H1 (cell line): ENCODE results near the gene PRRT4. TPM values are rescaled to one million over a fixed set of nuclear protein-coding genes. Genes with fewer than 3 reads are reported as not detected.

ENCODE experiments used
- BRCA1 ChIP-seq: IDR thresholded peaks from 2 replicates; pipeline ENCODE4 v1.6.1; 2012; ENCODE audit warnings: low read depth, low read length, improper control_type of control experiment
- CTBP2 ChIP-seq: IDR thresholded peaks from 2 replicates; pipeline ENCODE4 v1.7.0; 2011; ENCODE audit warnings: borderline replicate concordance, mild to moderate bottlenecking, moderate library complexity, mixed read lengths, low read length; ENCODE audit not compliant: insufficient read depth, insufficient read length
- HDAC6 ChIP-seq: IDR thresholded peaks from one replicate; pipeline ENCODE4 v1.7.1; 2012; ENCODE audit warnings: low read depth, mild to moderate bottlenecking, inconsistent platforms, low read length, moderate library complexity
- POU5F1 ChIP-seq: IDR thresholded peaks from 2 replicates; pipeline ENCODE4 v1.6.1; 2011; ENCODE audit warnings: low read depth, mild to moderate bottlenecking, low read length, moderate library complexity
- SIRT6 ChIP-seq: IDR thresholded peaks from one replicate; pipeline ENCODE4 v1.7.1; 2012; ENCODE audit warnings: low read length, inconsistent platforms
- ZNF274 ChIP-seq: IDR thresholded peaks from 2 replicates; pipeline ENCODE4 v1.7.0; 2012; ENCODE audit warnings: low read length, borderline replicate concordance; ENCODE audit errors: extremely low read depth
- polyA plus RNA-seq, 7 experiments: library from polyadenylated mRNA; depleted of rRNA in 3 of 7; stranded (reverse) in 5 of 7; unstranded in 2 of 7; fragments of >200 nt in 5 of 7; fragments of 200-250 nt in 2 of 7; gene quantifications; 1 replicate in 5 of 7; 2 replicates in 1 of 7; 4 replicates in 1 of 7; pipeline versions ENCODE4 v1.2.1 to v1.2.3, GENCODE V29; 2011 to 2013; ENCODE audit warnings: missing spikeins in 2 of 7, mixed read lengths in 2 of 7
- total RNA-seq: library from RNA; stranded (reverse); fragmentation: NEBNext Ultra II Directional; extraction: Animal tissue kit (Norgen Biotek cat#: 25700); gene quantifications from 2 replicates; pipeline ENCODE4 v1.2.1, GENCODE V29; 2021
- TF ChIP-seq, protein P1 (sequence below): fragments of 300-600 bp; sonication (generic); IDR thresholded peaks from 2 replicates; pipeline ENCODE4 v1.7.1; 2012; ENCODE audit warnings: low read length, moderate library complexity, mild to moderate bottlenecking, inconsistent platforms; ENCODE audit not compliant: insufficient replicate concordance

The PRRT4 gene
- total and polyA plus RNA-seq, 2 of the 8 experiments (the other 6 are each of a cell fraction or from before 2014, with no cell fraction given): 0.34 to 1.0 TPM

DNA sequence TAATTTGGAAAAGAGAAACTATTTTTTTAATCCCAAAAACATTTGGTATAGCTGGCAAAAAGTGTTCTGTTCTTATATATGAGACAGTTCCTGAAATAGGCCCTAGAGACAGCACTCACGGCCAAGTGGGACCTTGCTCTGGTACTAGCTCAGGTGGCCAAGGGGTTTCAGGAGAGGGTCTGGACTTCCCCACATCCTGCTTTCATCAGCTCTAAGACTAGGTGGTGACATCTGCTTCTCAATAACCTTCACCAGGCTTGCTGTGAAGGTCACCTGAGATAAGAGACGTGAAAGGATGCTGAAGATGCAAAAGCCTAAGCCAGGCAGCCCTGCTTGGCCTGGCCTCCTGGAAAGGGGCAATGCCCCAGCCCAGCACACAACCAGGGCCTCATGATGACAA is 58.4 kb downstream of the PRRT4 start (continued):
- TF ChIP-seq HDAC6: no peak
- TF ChIP-seq SIRT6: no peak
- no peak for TF ChIP-seq POU5F1
- TF ChIP-seq CTBP2: no peak
- no peak for TF ChIP-seq ZNF274
- TF ChIP-seq, protein P1, sequence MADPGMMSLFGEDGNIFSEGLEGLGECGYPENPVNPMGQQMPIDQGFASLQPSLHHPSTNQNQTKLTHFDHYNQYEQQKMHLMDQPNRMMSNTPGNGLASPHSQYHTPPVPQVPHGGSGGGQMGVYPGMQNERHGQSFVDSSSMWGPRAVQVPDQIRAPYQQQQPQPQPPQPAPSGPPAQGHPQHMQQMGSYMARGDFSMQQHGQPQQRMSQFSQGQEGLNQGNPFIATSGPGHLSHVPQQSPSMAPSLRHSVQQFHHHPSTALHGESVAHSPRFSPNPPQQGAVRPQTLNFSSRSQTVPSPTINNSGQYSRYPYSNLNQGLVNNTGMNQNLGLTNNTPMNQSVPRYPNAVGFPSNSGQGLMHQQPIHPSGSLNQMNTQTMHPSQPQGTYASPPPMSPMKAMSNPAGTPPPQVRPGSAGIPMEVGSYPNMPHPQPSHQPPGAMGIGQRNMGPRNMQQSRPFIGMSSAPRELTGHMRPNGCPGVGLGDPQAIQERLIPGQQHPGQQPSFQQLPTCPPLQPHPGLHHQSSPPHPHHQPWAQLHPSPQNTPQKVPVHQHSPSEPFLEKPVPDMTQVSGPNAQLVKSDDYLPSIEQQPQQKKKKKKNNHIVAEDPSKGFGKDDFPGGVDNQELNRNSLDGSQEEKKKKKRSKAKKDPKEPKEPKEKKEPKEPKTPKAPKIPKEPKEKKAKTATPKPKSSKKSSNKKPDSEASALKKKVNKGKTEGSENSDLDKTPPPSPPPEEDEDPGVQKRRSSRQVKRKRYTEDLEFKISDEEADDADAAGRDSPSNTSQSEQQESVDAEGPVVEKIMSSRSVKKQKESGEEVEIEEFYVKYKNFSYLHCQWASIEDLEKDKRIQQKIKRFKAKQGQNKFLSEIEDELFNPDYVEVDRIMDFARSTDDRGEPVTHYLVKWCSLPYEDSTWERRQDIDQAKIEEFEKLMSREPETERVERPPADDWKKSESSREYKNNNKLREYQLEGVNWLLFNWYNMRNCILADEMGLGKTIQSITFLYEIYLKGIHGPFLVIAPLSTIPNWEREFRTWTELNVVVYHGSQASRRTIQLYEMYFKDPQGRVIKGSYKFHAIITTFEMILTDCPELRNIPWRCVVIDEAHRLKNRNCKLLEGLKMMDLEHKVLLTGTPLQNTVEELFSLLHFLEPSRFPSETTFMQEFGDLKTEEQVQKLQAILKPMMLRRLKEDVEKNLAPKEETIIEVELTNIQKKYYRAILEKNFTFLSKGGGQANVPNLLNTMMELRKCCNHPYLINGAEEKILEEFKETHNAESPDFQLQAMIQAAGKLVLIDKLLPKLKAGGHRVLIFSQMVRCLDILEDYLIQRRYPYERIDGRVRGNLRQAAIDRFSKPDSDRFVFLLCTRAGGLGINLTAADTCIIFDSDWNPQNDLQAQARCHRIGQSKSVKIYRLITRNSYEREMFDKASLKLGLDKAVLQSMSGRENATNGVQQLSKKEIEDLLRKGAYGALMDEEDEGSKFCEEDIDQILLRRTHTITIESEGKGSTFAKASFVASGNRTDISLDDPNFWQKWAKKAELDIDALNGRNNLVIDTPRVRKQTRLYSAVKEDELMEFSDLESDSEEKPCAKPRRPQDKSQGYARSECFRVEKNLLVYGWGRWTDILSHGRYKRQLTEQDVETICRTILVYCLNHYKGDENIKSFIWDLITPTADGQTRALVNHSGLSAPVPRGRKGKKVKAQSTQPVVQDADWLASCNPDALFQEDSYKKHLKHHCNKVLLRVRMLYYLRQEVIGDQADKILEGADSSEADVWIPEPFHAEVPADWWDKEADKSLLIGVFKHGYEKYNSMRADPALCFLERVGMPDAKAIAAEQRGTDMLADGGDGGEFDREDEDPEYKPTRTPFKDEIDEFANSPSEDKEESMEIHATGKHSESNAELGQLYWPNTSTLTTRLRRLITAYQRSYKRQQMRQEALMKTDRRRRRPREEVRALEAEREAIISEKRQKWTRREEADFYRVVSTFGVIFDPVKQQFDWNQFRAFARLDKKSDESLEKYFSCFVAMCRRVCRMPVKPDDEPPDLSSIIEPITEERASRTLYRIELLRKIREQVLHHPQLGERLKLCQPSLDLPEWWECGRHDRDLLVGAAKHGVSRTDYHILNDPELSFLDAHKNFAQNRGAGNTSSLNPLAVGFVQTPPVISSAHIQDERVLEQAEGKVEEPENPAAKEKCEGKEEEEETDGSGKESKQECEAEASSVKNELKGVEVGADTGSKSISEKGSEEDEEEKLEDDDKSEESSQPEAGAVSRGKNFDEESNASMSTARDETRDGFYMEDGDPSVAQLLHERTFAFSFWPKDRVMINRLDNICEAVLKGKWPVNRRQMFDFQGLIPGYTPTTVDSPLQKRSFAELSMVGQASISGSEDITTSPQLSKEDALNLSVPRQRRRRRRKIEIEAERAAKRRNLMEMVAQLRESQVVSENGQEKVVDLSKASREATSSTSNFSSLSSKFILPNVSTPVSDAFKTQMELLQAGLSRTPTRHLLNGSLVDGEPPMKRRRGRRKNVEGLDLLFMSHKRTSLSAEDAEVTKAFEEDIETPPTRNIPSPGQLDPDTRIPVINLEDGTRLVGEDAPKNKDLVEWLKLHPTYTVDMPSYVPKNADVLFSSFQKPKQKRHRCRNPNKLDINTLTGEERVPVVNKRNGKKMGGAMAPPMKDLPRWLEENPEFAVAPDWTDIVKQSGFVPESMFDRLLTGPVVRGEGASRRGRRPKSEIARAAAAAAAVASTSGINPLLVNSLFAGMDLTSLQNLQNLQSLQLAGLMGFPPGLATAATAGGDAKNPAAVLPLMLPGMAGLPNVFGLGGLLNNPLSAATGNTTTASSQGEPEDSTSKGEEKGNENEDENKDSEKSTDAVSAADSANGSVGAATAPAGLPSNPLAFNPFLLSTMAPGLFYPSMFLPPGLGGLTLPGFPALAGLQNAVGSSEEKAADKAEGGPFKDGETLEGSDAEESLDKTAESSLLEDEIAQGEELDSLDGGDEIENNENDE: no peak
- TF ChIP-seq BRCA1: no peak
